Activated CD4-positive, alpha-beta T cell treated with anti-CD3 and anti-CD28 coated beads, Interleukin-2, amount 10 ng/mL, durations not matched to agents 24 days and 14 days (primary cell): ENCODE measurements around the gene NCAPG2. TPM values are rescaled to one million over a fixed set of nuclear protein-coding genes. Genes with fewer than 3 reads are reported as not detected.

ENCODE experiments used
- DNase-seq: peaks from one replicate; pipeline ENCODE4 v3.0.0; 2022
- H3K27ac Mint-ChIP-seq: one replicate; pipeline ENCODE4 v1.8.0; 2022; ENCODE audit warnings: mild to moderate bottlenecking, mixed read lengths
- H3K27me3 Mint-ChIP-seq: one replicate; pipeline ENCODE4 v1.8.0; 2022; ENCODE audit warnings: mixed read lengths
- H3K36me3 Mint-ChIP-seq: one replicate; pipeline ENCODE4 v1.8.0; 2022; ENCODE audit warnings: low read depth, mild to moderate bottlenecking, mixed read lengths
- H3K4me1 Mint-ChIP-seq: one replicate; pipeline ENCODE4 v1.8.0; 2021; ENCODE audit warnings: mixed read lengths
- H3K4me3 Mint-ChIP-seq: one replicate; pipeline ENCODE4 v1.8.0; 2022; ENCODE audit warnings: mild to moderate bottlenecking, moderate library complexity, mixed read lengths
- H3K9me3 Mint-ChIP-seq: one replicate; pipeline ENCODE4 v1.8.0; 2021; ENCODE audit warnings: mixed read lengths
- intact Hi-C: fragments of 100-400 bp; cut with micrococcal nuclease; formaldehyde crosslinking; loops from one replicate; pipeline ENCODE4 v1.15.1; 2023
- total RNA-seq: library from RNA; stranded (reverse); gene quantifications from 2 replicates; pipeline ENCODE4 v1.2.3, GENCODE V29; 2022

NCAPG2 gene
- total RNA-seq, 1 donor from 2014 or later = 96.3 TPM

DNA sequence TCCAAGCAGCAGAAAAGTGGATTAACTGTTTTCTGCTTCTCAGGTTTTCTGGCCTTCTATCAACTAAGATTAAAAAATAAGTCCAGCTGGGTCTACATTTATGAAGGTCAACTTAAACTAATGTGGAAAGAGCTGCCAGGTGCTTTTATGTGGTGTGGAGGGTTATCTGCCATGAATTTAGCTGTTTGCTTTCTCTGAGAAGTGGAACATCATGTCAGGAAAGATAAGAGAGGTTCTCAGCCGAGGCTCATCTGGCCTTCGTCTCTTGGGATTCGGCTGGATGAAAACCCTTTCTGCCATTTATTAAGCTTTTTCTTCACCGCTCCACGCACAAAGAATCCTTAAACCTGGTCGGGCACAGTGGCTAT lies 122.5 kb downstream of the NCAPG2 start:
- DNase-seq = no peak
- Mint-ChIP-seq H3K36me3 (no peaks in the 10 kb centered on the region), H3K27ac (no peak overlapping the region), H3K4me1 (no peaks in the 10 kb centered on the region), H3K9me3 (peaks cover 13% of the 10 kb centered on the region), H3K27me3 (peaks cover 12% of the 10 kb centered on the region), H3K4me3 (no peak overlapping the region)
- intact Hi-C loops = no loop called here

- Mint-ChIP-seq H3K27me3 (peaks cover 12% of the 10 kb centered on the region), H3K27ac (no peak overlapping the region), H3K9me3 (peaks cover 13% of the 10 kb centered on the region), H3K4me3 (no peak overlapping the region), H3K36me3 (no peaks in the 10 kb centered on the region), H3K4me1 (no peaks in the 10 kb centered on the region)
- DNase-seq = no peak
- intact Hi-C loops = no loop called here
Observed at GRCh38 chr7:158581440-158582088, 123.0 kb downstream of the NCAPG2 start.

Other genes with a start within 250 kb of the NCAPG2 start
- 0.31 and 0.33 TPM in 2 replicates for gene PTPRN2, start 117.0 kb downstream of the NCAPG2 start, total RNA-seq
- gene ESYT2, start 124.7 kb upstream of the NCAPG2 start, total RNA-seq = 60.3 and 61.3 TPM in 2 replicates
- gene DYNC2I1, start 151.8 kb upstream of the NCAPG2 start, total RNA-seq = 13.6 and 13.9 TPM in 2 replicates